IMR-90 (cell line): ENCODE measurements around the gene KIF3A. TPM values are rescaled to one million over a fixed set of nuclear protein-coding genes. Genes with fewer than 3 reads are reported as not detected.

ENCODE experiments used
- ATAC-seq: fragments of 200-7000 bp; cut with Tn5 transposase; 2 replicates; pipeline ENCODE4 v1.9.1; 2020; ENCODE audit warnings: low read depth, mild to moderate bottlenecking, moderate library complexity
- BruUV-seq: library from RNA; stranded (reverse); fragments of 400-500 nt; replicated peaks from 2 replicates; lab custom pipeline; 2021; lab: Mats Ljungman, UMichigan
- CTCF ChIA-PET: fragments of 300-600 bp; formaldehyde crosslinking; extraction: SDS; loops from one replicate; lab custom pipeline; 2021; ENCODE audit warnings: antibody characterized with exemption; lab: Yijun Ruan, JAX
- POLR2A ChIA-PET: fragments of 300-600 bp; sonication (Branson Sonifier 250); formaldehyde crosslinking; loops from one replicate; lab custom pipeline; 2022; ENCODE audit warnings: antibody characterized with exemption; ENCODE audit not compliant: unreplicated experiment; lab: Charles Lee
- DNase-seq: peaks from one replicate; pipeline ENCODE4 v3.0.0; 2013
- H2AFZ ChIP-seq: replicated peaks from 2 replicates; pipeline ENCODE3; 2013; ENCODE audit warnings: low read length, mild to moderate bottlenecking; ENCODE audit not compliant: poor library complexity
- H2AK5ac ChIP-seq: 2 replicates; pipeline ENCODE4 v1.6.1; 2013; ENCODE audit warnings: low read depth, low read length, inconsistent platforms
- H2AK9ac ChIP-seq: replicated peaks from 2 replicates; pipeline ENCODE3; 2013; ENCODE audit warnings: mild to moderate bottlenecking, low read depth, low read length, moderate library complexity; ENCODE audit not compliant: poor library complexity
- H2BK120ac ChIP-seq: 2 replicates; pipeline ENCODE4 v1.6.1; 2013; ENCODE audit warnings: low read depth, low read length, inconsistent platforms
- H2BK15ac ChIP-seq: 3 replicates; pipeline ENCODE4 v1.6.1; 2013; ENCODE audit warnings: low read depth, low read length, inconsistent platforms
- H2BK20ac ChIP-seq: 2 replicates; pipeline ENCODE4 v1.6.1; 2013; ENCODE audit warnings: low read depth, mild to moderate bottlenecking, inconsistent platforms, low read length, moderate library complexity
- H2BK5ac ChIP-seq: 2 replicates; pipeline ENCODE4 v1.6.1; 2013; ENCODE audit warnings: mild to moderate bottlenecking, low read depth, low read length, inconsistent platforms; ENCODE audit not compliant: poor library complexity, severe bottlenecking
- H3K14ac ChIP-seq: replicated peaks from 2 replicates; pipeline ENCODE4 v1.6.1; 2013; ENCODE audit warnings: low read depth, low read length, inconsistent platforms
- H3K18ac ChIP-seq: 2 replicates; pipeline ENCODE4 v1.6.1; 2013; ENCODE audit warnings: low read depth, low read length, control low read depth
- H3K23ac ChIP-seq: 2 replicates; pipeline ENCODE4 v1.6.1; 2013; ENCODE audit warnings: low read depth, low read length, inconsistent platforms
- H3K27ac ChIP-seq: 2 replicates; pipeline ENCODE4 v1.5.1; 2013; ENCODE audit warnings: mild to moderate bottlenecking, control low read depth, low read length; ENCODE audit not compliant: insufficient read depth
- H3K27me3 ChIP-seq: 2 replicates; pipeline ENCODE4 v1.6.1; 2013; ENCODE audit warnings: low read length; ENCODE audit not compliant: control insufficient read depth, insufficient read depth
- H3K36me3 ChIP-seq: 2 replicates; pipeline ENCODE4 v1.6.1; 2013; ENCODE audit warnings: low read length, mixed read lengths; ENCODE audit not compliant: control insufficient read depth, insufficient read depth
- H3K4ac ChIP-seq: 2 replicates; pipeline ENCODE4 v1.6.1; 2013; ENCODE audit warnings: low read depth, low read length, inconsistent platforms
- H3K4me1 ChIP-seq: 2 replicates; pipeline ENCODE4 v1.6.1; 2013; ENCODE audit warnings: low read length, mixed read lengths; ENCODE audit not compliant: control insufficient read depth, insufficient read depth
- H3K4me2 ChIP-seq: 2 replicates; pipeline ENCODE4 v1.6.1; 2013; ENCODE audit warnings: low read depth, mild to moderate bottlenecking, control low read depth, low read length, moderate library complexity
- H3K4me3 ChIP-seq: 2 replicates; pipeline ENCODE4 v1.5.1; 2013; ENCODE audit warnings: low read depth, mild to moderate bottlenecking, control low read depth, low read length, moderate library complexity; ENCODE audit not compliant: insufficient read depth
- H3K56ac ChIP-seq: 2 replicates; pipeline ENCODE4 v1.6.1; 2013; ENCODE audit warnings: low read length, inconsistent platforms; ENCODE audit not compliant: insufficient read depth; ENCODE audit errors: extremely low read depth
- H3K79me1 ChIP-seq, 2 experiments: 2 replicates each; pipeline ENCODE4 v1.6.1; 2013; ENCODE audit warnings: low read length in 2 of 2, inconsistent platforms in 1 of 2, low read depth in 1 of 2
- H3K9ac ChIP-seq: 2 replicates; pipeline ENCODE4 v1.6.1; 2013; ENCODE audit warnings: low read depth, low read length, control low read depth
- H3K9me1 ChIP-seq: 2 replicates; pipeline ENCODE4 v1.6.1; 2013; ENCODE audit warnings: low read length, inconsistent platforms; ENCODE audit not compliant: insufficient read depth
- H3K9me3 ChIP-seq: 2 replicates; pipeline ENCODE4 v1.6.1; 2013; ENCODE audit warnings: low read length; ENCODE audit not compliant: control insufficient read depth, insufficient read depth
- H4K20me1 ChIP-seq: 2 replicates; pipeline ENCODE4 v1.6.1; 2013; ENCODE audit warnings: low read length, inconsistent platforms; ENCODE audit not compliant: insufficient read depth
- H4K5ac ChIP-seq: 2 replicates; pipeline ENCODE4 v1.6.1; 2013; ENCODE audit warnings: mild to moderate bottlenecking, low read depth, low read length, control low read depth
- H4K8ac ChIP-seq, 2 experiments: 2 replicates each; pipeline ENCODE4 v1.6.1; 2013; ENCODE audit warnings: low read depth in 2 of 2, low read length in 2 of 2, control low read depth in 1 of 2, inconsistent platforms in 1 of 2
- H4K91ac ChIP-seq: 2 replicates; pipeline ENCODE4 v1.6.1; 2013; ENCODE audit warnings: low read depth, low read length, inconsistent platforms; ENCODE audit not compliant: insufficient read depth
- BHLHE40 ChIP-seq: fragments of 150-350 bp; IDR thresholded peaks from 2 replicates; pipeline ENCODE4 v1.6.1; 2016; ENCODE audit warnings: mild to moderate bottlenecking, low read depth, low read length
- CEBPB ChIP-seq: IDR thresholded peaks from 2 replicates; pipeline ENCODE4 v1.6.1; 2012; ENCODE audit warnings: low read depth, low read length, improper control_type of control experiment
- CHD1 ChIP-seq: IDR thresholded peaks from 2 replicates; pipeline ENCODE4 v1.6.1; 2012; ENCODE audit warnings: low read depth, low read length, improper control_type of control experiment
- FOS ChIP-seq: fragments of 150-350 bp; IDR thresholded peaks from 2 replicates; pipeline ENCODE4 v1.6.1; 2016; ENCODE audit warnings: low read depth, low read length
- MAFK ChIP-seq: IDR thresholded peaks from 2 replicates; pipeline ENCODE4 v1.6.1; 2012; ENCODE audit warnings: low read depth, low read length, improper control_type of control experiment
- MXI1 ChIP-seq: IDR thresholded peaks from 2 replicates; pipeline ENCODE4 v1.6.1; 2012; ENCODE audit warnings: low read depth, mild to moderate bottlenecking, low read length, moderate library complexity, borderline replicate concordance
- RAD21 ChIP-seq: IDR thresholded peaks from 2 replicates; pipeline ENCODE4 v1.6.1; 2012; ENCODE audit warnings: low read length, improper control_type of control experiment
- RCOR1 ChIP-seq: IDR thresholded peaks from 2 replicates; pipeline ENCODE4 v1.6.1; 2012; ENCODE audit warnings: mild to moderate bottlenecking, low read length, improper control_type of control experiment; ENCODE audit not compliant: insufficient replicate concordance
- WGBS, 2 experiments: methylation state at CpG; one replicate each; pipeline versions ENCODE4 v1.1.5 to v1.1.7; 2013; ENCODE audit warnings: missing lambda C conversion rate in 2 of 2; ENCODE audit not compliant: insufficient read length in 1 of 2; ENCODE audit errors: extremely low coverage in 2 of 2; 5-methylcytosine and 5-hydroxymethylcytosine counted together
- dilution Hi-C: fragments of 300-500 bp; cut with HindIII; formaldehyde crosslinking; loops from one replicate; pipeline ENCODE4 v1.14.3; 2018; ENCODE audit warnings: low sequenced_read_pairs; ENCODE audit not compliant: unreplicated experiment
- in situ Hi-C: fragments of 300-500 bp; cut with MboI; formaldehyde crosslinking; loops from 3 replicates; pipeline ENCODE4 v1.14.3; 2019; ENCODE audit warnings: low sequenced_read_pairs, inconsistent platforms, mixed read lengths
- intact Hi-C: fragments of 100-400 bp; cut with micrococcal nuclease; formaldehyde crosslinking; loops from 2 replicates; pipeline ENCODE4 v1.10.0; 2022
- polyA plus RNA-seq, 3 experiments: library from polyadenylated mRNA; depleted of rRNA; stranded (reverse); fragments of >200 nt; gene quantifications; 2 replicates each; pipeline ENCODE4 v1.2.3, GENCODE V29; 2012; ENCODE audit warnings: low replicate concordance in 1 of 3
- total RNA-seq: library from RNA; depleted of rRNA; stranded (reverse); fragments of >200 nt; gene quantifications from 2 replicates; pipeline ENCODE4 v1.2.3, GENCODE V29; 2012
- TF ChIP-seq, protein P1 (sequence below): conservative IDR thresholded peaks from 2 replicates; pipeline ENCODE4 v1.5.1; 2012; ENCODE audit warnings: mild to moderate bottlenecking, low read depth, low read length, improper control_type of control experiment
- TF ChIP-seq, protein P2 (sequence below): fragments of 150-350 bp; IDR thresholded peaks from 2 replicates; pipeline ENCODE4 v1.6.1; 2017; ENCODE audit warnings: mild to moderate bottlenecking, antibody characterized with exemption, low read length, low read depth

KIF3A gene
- total and polyA plus RNA-seq, 2 of the 4 experiments (the other 2 are of a cell fraction) = 4.3 to 4.5 TPM

DNA sequence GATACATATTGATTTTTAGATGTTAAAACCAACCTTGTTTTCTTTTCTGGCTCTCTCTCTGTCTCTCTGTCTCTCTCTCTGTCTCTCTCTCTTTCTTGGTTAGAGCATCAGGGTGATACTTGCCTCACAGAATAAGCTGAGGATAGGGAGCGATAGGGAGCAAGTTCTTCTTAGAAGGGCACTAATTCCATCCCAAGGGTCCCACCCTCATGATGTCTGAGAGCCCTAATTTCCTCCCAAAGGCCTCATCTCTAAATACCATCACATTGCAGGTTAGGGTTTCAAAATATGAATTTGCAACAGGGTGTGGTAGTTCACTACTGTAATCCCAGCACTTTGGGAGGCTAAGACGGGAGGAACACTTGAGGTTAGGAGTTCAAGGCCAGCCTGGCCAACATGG is 4.8 kb upstream of the KIF3A start:
- dilution Hi-C loops = no loop called here
- no peaks in the 10 kb centered on the region for H3K9me1 ChIP-seq
- CTCF ChIA-PET = no interaction called here

More for the DNA sequence above, 4.8 kb upstream of the KIF3A start:
- intact Hi-C loops = no loop called here
- WGBS, 2 experiments = no CpG with 5 or more reads among the region's 2 CpGs
- H2BK20ac ChIP-seq = no peak overlapping the region
- H4K8ac ChIP-seq = no peak overlapping the region
- peaks cover 5% of the 10 kb centered on the region; the same call in 1 of the 2 replicates for H3K9me3 ChIP-seq
- no peak overlapping the region for H3K4me3 ChIP-seq
- H3K27ac ChIP-seq = no peak overlapping the region
- no peak overlapping the region for H2AK9ac ChIP-seq
- H3K9ac ChIP-seq = no peak overlapping the region
- H3K4me1 ChIP-seq = peaks cover 2% of the 10 kb centered on the region; the same call in 1 of the 2 replicates
- H4K20me1 ChIP-seq = no peaks in the 10 kb centered on the region
- no peaks in the 10 kb centered on the region for H3K36me3 ChIP-seq
- TF ChIP-seq BHLHE40 (no peak), RCOR1 (no peak), RAD21 (no peak), MXI1 (no peak), CHD1 (no peak), CEBPB (no peak), FOS (no peak), MAFK (no peak)
- TF ChIP-seq, protein P1, sequence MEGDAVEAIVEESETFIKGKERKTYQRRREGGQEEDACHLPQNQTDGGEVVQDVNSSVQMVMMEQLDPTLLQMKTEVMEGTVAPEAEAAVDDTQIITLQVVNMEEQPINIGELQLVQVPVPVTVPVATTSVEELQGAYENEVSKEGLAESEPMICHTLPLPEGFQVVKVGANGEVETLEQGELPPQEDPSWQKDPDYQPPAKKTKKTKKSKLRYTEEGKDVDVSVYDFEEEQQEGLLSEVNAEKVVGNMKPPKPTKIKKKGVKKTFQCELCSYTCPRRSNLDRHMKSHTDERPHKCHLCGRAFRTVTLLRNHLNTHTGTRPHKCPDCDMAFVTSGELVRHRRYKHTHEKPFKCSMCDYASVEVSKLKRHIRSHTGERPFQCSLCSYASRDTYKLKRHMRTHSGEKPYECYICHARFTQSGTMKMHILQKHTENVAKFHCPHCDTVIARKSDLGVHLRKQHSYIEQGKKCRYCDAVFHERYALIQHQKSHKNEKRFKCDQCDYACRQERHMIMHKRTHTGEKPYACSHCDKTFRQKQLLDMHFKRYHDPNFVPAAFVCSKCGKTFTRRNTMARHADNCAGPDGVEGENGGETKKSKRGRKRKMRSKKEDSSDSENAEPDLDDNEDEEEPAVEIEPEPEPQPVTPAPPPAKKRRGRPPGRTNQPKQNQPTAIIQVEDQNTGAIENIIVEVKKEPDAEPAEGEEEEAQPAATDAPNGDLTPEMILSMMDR = no peak
- TF ChIP-seq, protein P2, sequence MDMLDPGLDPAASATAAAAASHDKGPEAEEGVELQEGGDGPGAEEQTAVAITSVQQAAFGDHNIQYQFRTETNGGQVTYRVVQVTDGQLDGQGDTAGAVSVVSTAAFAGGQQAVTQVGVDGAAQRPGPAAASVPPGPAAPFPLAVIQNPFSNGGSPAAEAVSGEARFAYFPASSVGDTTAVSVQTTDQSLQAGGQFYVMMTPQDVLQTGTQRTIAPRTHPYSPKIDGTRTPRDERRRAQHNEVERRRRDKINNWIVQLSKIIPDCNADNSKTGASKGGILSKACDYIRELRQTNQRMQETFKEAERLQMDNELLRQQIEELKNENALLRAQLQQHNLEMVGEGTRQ = no peak
- no peak overlapping the region for H2AK5ac ChIP-seq
- H2BK120ac ChIP-seq = no peak overlapping the region
- BruUV-seq = no TSS peak
- H2BK5ac ChIP-seq = no peak overlapping the region
- DNase-seq (no peak), ATAC-seq (no peak)
- H3K4ac ChIP-seq = no peak overlapping the region
- H3K14ac ChIP-seq = no peak overlapping the region
- H2BK15ac ChIP-seq = no peak overlapping the region
- H3K18ac ChIP-seq = no peak overlapping the region
- POLR2A ChIA-PET = no interaction called here
- no peak overlapping the region for H4K5ac ChIP-seq
- H3K4me2 ChIP-seq = no peak overlapping the region
- H3K23ac ChIP-seq = no peak overlapping the region
- in situ Hi-C loops = no loop called here
- no peak overlapping the region for H4K91ac ChIP-seq
- H3K56ac ChIP-seq = no peak overlapping the region
- H3K79me1 ChIP-seq = no peaks in the 10 kb centered on the region
- H3K27me3 ChIP-seq = peaks cover 19% of the 10 kb centered on the region
- no peak overlapping the region for H2AFZ ChIP-seq
